Colonic mucosa (tissue), 4 donors: Measurements from ENCODE around the gene SPRY2. TPM values are rescaled to one million over a fixed set of nuclear protein-coding genes. Genes with fewer than 3 reads are reported as not detected.
"Not testable (repeated sequence)": the region's sequence is repeated elsewhere in the genome, so short reads cannot be mapped to it uniquely, and the experiment has no call there.

Experiments used
- DNase-seq: peaks from one replicate; pipeline ENCODE4 v3.0.0-alpha.2; 2020
- H3K27ac ChIP-seq: fragments of 200-600 bp; one replicate; pipeline ENCODE4 v1.8.0; 2021
- H3K27me3 ChIP-seq: fragments of 200-600 bp; one replicate; pipeline ENCODE4 v1.8.0; 2021
- H3K36me3 ChIP-seq: fragments of 200-600 bp; one replicate; pipeline ENCODE4 v1.8.0; 2021
- H3K4me1 ChIP-seq: fragments of 200-600 bp; one replicate; pipeline ENCODE4 v1.8.0; 2021; ENCODE audit warnings: mild to moderate bottlenecking
- H3K4me3 ChIP-seq: fragments of 200-600 bp; one replicate; pipeline ENCODE4 v1.8.0; 2021
- H3K9ac ChIP-seq, 2 donors: one replicate each; pipeline ENCODE4 v1.7.0; 2013; ENCODE audit warnings: control low read depth in 2 of 2, low read depth in 2 of 2, low read length in 2 of 2
- H3K9me3 ChIP-seq: fragments of 200-600 bp; one replicate; pipeline ENCODE4 v1.8.0; 2021
- intact Hi-C: fragments of 100-400 bp; cut with DNase I; formaldehyde crosslinking; loops from one replicate; pipeline ENCODE4 v1.14.1; 2022
- total RNA-seq, 2 donors: library from RNA; stranded (reverse); fragmentation: NEBNext Ultra II Directional in 1 of 2; extraction: Animal tissue kit (Norgen Biotek cat#: 25700) in 1 of 2; gene quantifications; one replicate each; pipeline ENCODE4 v1.2.1, GENCODE V29; 2021
- TF ChIP-seq, protein P1 (sequence below): fragments of 200-600 bp; IDR thresholded peaks from one replicate; pipeline ENCODE4 v1.8.0; 2022; ENCODE audit warnings: antibody characterized with exemption, mild to moderate bottlenecking
- donor health status: healthy.
- donor health status: DM: no; HTN: no; CAD: no.
- donor health status: DM: no; HTN: no; CAD: no.

Gene SPRY2
- total RNA-seq, 2 donors from 2014 or later = 27.9 to 83.3 TPM

- intact Hi-C loops = loop anchor here (5.0 kb wide), 1 partner anchor 571 kb away; no protein-coding TSS in a partner anchor
- Histone ChIP-seq H3K36me3 (no peaks in the 10 kb centered on the region), H3K27me3 (no peaks in the 10 kb centered on the region), H3K9ac (no peak overlapping the region), H3K9me3 (no peaks in the 10 kb centered on the region), H3K27ac (no peak overlapping the region), H3K4me1 (no peaks in the 10 kb centered on the region), H3K4me3 (no peak overlapping the region)
- no peak for DNase-seq
- TF ChIP-seq, protein P1, sequence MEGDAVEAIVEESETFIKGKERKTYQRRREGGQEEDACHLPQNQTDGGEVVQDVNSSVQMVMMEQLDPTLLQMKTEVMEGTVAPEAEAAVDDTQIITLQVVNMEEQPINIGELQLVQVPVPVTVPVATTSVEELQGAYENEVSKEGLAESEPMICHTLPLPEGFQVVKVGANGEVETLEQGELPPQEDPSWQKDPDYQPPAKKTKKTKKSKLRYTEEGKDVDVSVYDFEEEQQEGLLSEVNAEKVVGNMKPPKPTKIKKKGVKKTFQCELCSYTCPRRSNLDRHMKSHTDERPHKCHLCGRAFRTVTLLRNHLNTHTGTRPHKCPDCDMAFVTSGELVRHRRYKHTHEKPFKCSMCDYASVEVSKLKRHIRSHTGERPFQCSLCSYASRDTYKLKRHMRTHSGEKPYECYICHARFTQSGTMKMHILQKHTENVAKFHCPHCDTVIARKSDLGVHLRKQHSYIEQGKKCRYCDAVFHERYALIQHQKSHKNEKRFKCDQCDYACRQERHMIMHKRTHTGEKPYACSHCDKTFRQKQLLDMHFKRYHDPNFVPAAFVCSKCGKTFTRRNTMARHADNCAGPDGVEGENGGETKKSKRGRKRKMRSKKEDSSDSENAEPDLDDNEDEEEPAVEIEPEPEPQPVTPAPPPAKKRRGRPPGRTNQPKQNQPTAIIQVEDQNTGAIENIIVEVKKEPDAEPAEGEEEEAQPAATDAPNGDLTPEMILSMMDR = no peak
Observed at GRCh38 chr13:80348314-80348713, 7.4 kb upstream of the SPRY2 start.

- no peaks in the 10 kb centered on the region for H3K36me3 ChIP-seq
- H3K9ac ChIP-seq = no peak overlapping the region
- intact Hi-C loops = loop anchor here (5.0 kb wide), 1 partner anchor 569 kb away; no protein-coding TSS in a partner anchor
Observed at GRCh38 chr13:80345771-80346510, 5.0 kb upstream of the SPRY2 start.

DNA sequence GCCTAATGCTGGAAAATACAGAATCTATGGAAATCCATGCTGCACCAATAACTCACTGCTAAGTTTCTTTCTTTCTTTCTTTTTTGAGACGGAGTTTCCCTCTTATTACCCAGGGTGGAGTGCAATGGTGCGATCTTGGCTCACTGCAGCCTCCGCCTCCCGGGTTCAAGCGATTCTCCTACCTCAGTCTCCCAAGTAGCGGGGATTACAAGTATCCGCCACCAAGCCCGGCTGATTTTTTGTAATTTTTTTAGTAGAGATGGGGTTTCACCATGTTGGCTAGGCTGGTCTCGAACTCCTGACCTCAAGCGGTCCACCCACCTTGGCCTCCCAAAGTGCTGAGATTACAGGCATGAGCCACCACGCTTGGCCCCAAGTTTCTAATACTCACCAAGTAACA lies 3.1 kb upstream of the SPRY2 start:
- not testable (repeated sequence) for H3K4me1 ChIP-seq, H3K27ac ChIP-seq, H3K4me3 ChIP-seq, H3K9ac ChIP-seq, H3K36me3 ChIP-seq, H3K9me3 ChIP-seq, H3K27me3 ChIP-seq, DNase-seq
- intact Hi-C loops = loop anchor here (5.0 kb wide), 1 partner anchor 212 kb away; no protein-coding TSS in a partner anchor

More at GRCh38 chr13:80345771-80346510, 5.0 kb upstream of the SPRY2 start:
- no peaks in the 10 kb centered on the region for H3K9me3 ChIP-seq
- no peak overlapping the region for H3K4me3 ChIP-seq
- TF ChIP-seq, protein P1 = no peak
- H3K27me3 ChIP-seq = no peaks in the 10 kb centered on the region
- no peaks in the 10 kb centered on the region for H3K4me1 ChIP-seq
- no peak for DNase-seq
- no peak overlapping the region for H3K27ac ChIP-seq

DNA sequence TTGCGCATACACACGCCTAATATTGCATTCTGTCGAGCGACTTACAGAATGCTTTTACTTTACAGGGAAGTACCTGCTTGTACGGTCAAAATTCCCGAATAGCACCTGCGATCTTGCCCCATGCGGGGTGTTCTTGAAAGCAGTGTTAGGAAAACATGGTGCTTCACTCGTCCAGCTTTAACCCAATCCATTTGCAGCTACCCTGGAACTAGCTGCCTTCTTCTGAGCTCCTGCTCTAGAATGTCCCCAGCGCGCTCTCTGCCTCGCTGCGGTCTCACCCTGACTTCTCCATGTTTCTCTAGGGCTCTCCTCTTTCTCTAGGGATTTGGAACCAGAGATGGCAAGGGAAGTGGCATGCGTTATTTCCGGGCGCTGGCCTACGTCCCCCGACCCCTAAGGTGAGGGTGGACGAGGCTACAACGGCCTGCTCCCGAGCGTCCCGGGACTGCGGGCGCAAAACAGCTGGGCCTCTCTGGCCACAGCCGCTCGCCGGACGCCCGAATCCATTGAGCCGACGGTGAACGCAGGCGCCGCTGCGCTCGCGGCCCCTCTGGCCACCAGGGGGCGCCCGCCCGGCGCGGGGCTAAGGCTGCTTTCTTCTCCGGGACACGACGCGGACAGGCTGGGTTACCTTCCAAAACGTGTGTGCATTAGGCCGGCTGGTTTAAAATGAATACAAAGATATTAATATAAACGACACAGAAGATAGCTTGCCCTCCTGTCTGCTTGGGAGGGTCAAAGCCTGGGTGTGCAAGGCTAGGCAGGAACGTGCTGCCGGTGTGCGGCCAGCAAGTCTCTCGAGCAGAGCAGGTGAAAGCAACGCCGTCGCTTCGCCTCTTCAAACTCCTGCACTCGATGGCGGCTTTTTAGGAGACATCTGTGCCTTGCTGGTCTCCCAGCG lies 1.8 kb upstream of the SPRY2 start:
- H3K4me3 ChIP-seq = peak overlapping the region; percentile 55
- H3K36me3 ChIP-seq = no peaks in the 10 kb centered on the region
- intact Hi-C loops = loop anchor here (5.0 kb wide), 1 partner anchor 210 kb away; no protein-coding TSS in a partner anchor
- H3K27ac ChIP-seq = peak overlapping the region; percentile 98
- no peaks in the 10 kb centered on the region for H3K4me1 ChIP-seq
- peak overlapping the region; percentile 70 to 98 for H3K9ac ChIP-seq
- TF ChIP-seq, protein P1 = peak; percentile 99
- H3K27me3 ChIP-seq = no peaks in the 10 kb centered on the region
- peak; percentile 89 for DNase-seq
- H3K9me3 ChIP-seq = no peaks in the 10 kb centered on the region

DNA sequence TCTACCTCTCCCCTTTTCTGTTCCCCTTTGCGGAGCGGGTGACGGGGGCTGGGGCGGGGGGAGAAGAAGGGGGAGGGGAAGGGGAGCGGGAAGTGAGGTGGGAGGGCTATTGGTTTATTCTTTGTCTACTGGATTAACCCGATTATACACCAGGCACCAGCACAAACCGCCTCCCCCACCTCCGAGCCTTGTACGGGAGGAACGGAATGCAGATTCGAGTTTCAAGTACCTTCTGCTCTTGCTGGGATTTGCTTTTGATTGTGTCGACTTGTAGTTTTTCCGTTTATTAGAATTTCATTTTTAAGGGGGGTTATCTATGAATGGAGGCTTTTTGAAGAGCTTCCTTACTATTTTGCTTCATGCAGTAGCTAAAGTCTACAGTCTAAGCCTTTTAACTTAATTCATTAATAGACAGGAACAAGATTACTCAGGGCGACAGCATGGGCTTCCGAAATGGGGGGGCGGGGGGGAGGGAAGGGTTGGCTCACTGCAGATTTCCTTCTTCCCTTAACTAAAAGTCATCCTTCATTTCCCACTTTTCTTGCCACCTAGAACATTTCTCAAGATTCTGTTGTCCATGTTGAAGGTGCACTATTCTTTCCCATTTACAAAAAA lies 937 bp upstream of the SPRY2 start:
- H3K9me3 ChIP-seq = no peaks in the 10 kb centered on the region
- H3K36me3 ChIP-seq = no peaks in the 10 kb centered on the region
- H3K4me1 ChIP-seq = no peaks in the 10 kb centered on the region
- H3K27ac ChIP-seq = peak overlapping the region; percentile 98
- peak overlapping the region; percentile 70 to 98 for H3K9ac ChIP-seq
- no peaks in the 10 kb centered on the region for H3K27me3 ChIP-seq
- peak; percentile 67 for DNase-seq
- TF ChIP-seq, protein P1 = no peak
- peak overlapping the region; percentile 55 for H3K4me3 ChIP-seq
- intact Hi-C loops = loop anchor here (5.0 kb wide), 1 partner anchor 210 kb away; no protein-coding TSS in a partner anchor
